Mucosa of rectum (tissue), 2 donors: ENCODE measurements around the gene CFAP57.

Experiments
- H3K27ac ChIP-seq, 2 donors: one replicate each; pipeline ENCODE4 v1.7.0; 2013; ENCODE audit warnings: inconsistent platforms in 2 of 2, low read depth in 2 of 2, low read length in 2 of 2
- H3K27me3 ChIP-seq, 2 donors: one replicate each; pipeline ENCODE4 v1.7.0; 2013; ENCODE audit warnings: low read length in 2 of 2; ENCODE audit not compliant: control insufficient read depth in 2 of 2, insufficient read depth in 2 of 2
- H3K36me3 ChIP-seq, 2 donors: one replicate each; pipeline ENCODE4 v1.7.0; 2013; ENCODE audit warnings: low read length in 2 of 2; ENCODE audit not compliant: control insufficient read depth in 2 of 2, insufficient read depth in 2 of 2
- H3K4me1 ChIP-seq, 2 donors: one replicate each; pipeline ENCODE4 v1.7.0; 2013; ENCODE audit warnings: low read length in 2 of 2, mild to moderate bottlenecking in 1 of 2; ENCODE audit not compliant: control insufficient read depth in 2 of 2, insufficient read depth in 2 of 2
- H3K4me3 ChIP-seq, 2 donors: one replicate each; pipeline ENCODE4 v1.7.0; 2013; ENCODE audit warnings: low read length in 2 of 2
- H3K9ac ChIP-seq, 2 donors: one replicate each; pipeline ENCODE4 v1.7.0; 2013; ENCODE audit warnings: low read length in 2 of 2, low read depth in 1 of 2, mild to moderate bottlenecking in 1 of 2
- H3K9me3 ChIP-seq, 2 donors: one replicate each; pipeline ENCODE4 v1.7.0; 2013; ENCODE audit warnings: low read length in 2 of 2; ENCODE audit not compliant: control insufficient read depth in 2 of 2
- donor health status: healthy.
- donor health status: Normal muscosa, but diverticular disease.

The CFAP57 gene

GRCh38 chr1:43140583-43140982 lies 31.5 kb upstream of the CFAP57 start:
- Histone ChIP-seq H3K4me3 (no peak overlapping the region), H3K4me1 (no peaks in the 10 kb centered on the region), H3K36me3 (no peaks in the 10 kb centered on the region), H3K27me3 (peaks cover 3 to 4% of the 10 kb centered on the region in 2 donors), H3K9me3 (no peaks in the 10 kb centered on the region), H3K27ac (no peak overlapping the region), H3K9ac (no peak overlapping the region)

- H3K4me3 ChIP-seq, result no peak overlapping the region
- H3K27me3 ChIP-seq, result peaks cover 5 to 9% of the 10 kb centered on the region in 2 donors
- peaks cover 2 to 4% of the 10 kb centered on the region in 2 donors for H3K4me1 ChIP-seq
- H3K36me3 ChIP-seq, result no peaks in the 10 kb centered on the region
- H3K9me3 ChIP-seq, result no peaks in the 10 kb centered on the region
- no peak overlapping the region for H3K27ac ChIP-seq
- H3K9ac ChIP-seq, result no peak overlapping the region
Measured at GRCh38 chr1:43143441-43143888, 28.7 kb upstream of the CFAP57 start.

GRCh38 chr1:43144237-43144636 lies 27.9 kb upstream of the CFAP57 start:
- no peak overlapping the region for H3K9ac ChIP-seq
- H3K27ac ChIP-seq, result no peak overlapping the region
- no peaks in the 10 kb centered on the region for H3K9me3 ChIP-seq
- H3K4me1 ChIP-seq, result peaks cover 2 to 4% of the 10 kb centered on the region in 2 donors
- no peak overlapping the region for H3K4me3 ChIP-seq
- H3K27me3 ChIP-seq, result peaks cover 6 to 11% of the 10 kb centered on the region in 2 donors
- H3K36me3 ChIP-seq, result no peaks in the 10 kb centered on the region

GRCh38 chr1:43147625-43148327 lies 24.4 kb upstream of the CFAP57 start:
- Histone ChIP-seq H3K4me1 (peaks cover 2 to 4% of the 10 kb centered on the region in 2 donors), H3K27me3 (peaks cover 6 to 11% of the 10 kb centered on the region in 2 donors), H3K9me3 (no peaks in the 10 kb centered on the region), H3K4me3 (peak overlapping the region in 1 of 2 donors; percentile 53), H3K9ac (no peak overlapping the region), H3K27ac (no peak overlapping the region), H3K36me3 (no peaks in the 10 kb centered on the region)

- no peak overlapping the region for H3K27ac ChIP-seq
- no peak overlapping the region for H3K9ac ChIP-seq
- no peak overlapping the region for H3K4me3 ChIP-seq
- no peaks in the 10 kb centered on the region for H3K9me3 ChIP-seq
- peaks cover 2 to 4% of the 10 kb centered on the region in 2 donors for H3K4me1 ChIP-seq
- no peaks in the 10 kb centered on the region for H3K36me3 ChIP-seq
- H3K27me3 ChIP-seq, result peaks cover 3 to 9% of the 10 kb centered on the region in 2 donors
Measured at GRCh38 chr1:43149889-43150288, 22.2 kb upstream of the CFAP57 start.

GRCh38 chr1:43152866-43153265 lies 19.3 kb upstream of the CFAP57 start:
- peaks cover 0 to 2% of the 10 kb centered on the region in 2 donors for H3K4me1 ChIP-seq
- peaks cover 2 to 3% of the 10 kb centered on the region in 2 donors for H3K27me3 ChIP-seq

GRCh38 chr1:43153443-43153842 lies 18.7 kb upstream of the CFAP57 start:
- Histone ChIP-seq H3K4me1 (peaks cover 0 to under 1% of the 10 kb centered on the region in 2 donors), H3K27ac (no peak overlapping the region), H3K9ac (no peak overlapping the region), H3K27me3 (peaks cover 2% of the 10 kb centered on the region in 2 donors), H3K36me3 (no peaks in the 10 kb centered on the region), H3K4me3 (no peak overlapping the region), H3K9me3 (no peaks in the 10 kb centered on the region)

More at GRCh38 chr1:43152866-43153265, 19.3 kb upstream of the CFAP57 start:
- Histone ChIP-seq H3K9ac (no peak overlapping the region), H3K27ac (no peak overlapping the region), H3K36me3 (no peaks in the 10 kb centered on the region), H3K4me3 (no peak overlapping the region), H3K9me3 (no peaks in the 10 kb centered on the region)

- H3K4me3 ChIP-seq, result no peak overlapping the region
- H3K9me3 ChIP-seq, result no peaks in the 10 kb centered on the region
- no peaks in the 10 kb centered on the region for H3K27me3 ChIP-seq
- no peaks in the 10 kb centered on the region for H3K4me1 ChIP-seq
- no peak overlapping the region for H3K9ac ChIP-seq
- no peaks in the 10 kb centered on the region for H3K36me3 ChIP-seq
- no peak overlapping the region for H3K27ac ChIP-seq
Measured at GRCh38 chr1:43156026-43156425, 16.1 kb upstream of the CFAP57 start.

GRCh38 chr1:43165162-43165561 lies 7.0 kb upstream of the CFAP57 start:
- Histone ChIP-seq H3K27ac (no peak overlapping the region), H3K4me1 (no peaks in the 10 kb centered on the region), H3K9me3 (no peaks in the 10 kb centered on the region), H3K27me3 (no peaks in the 10 kb centered on the region), H3K9ac (no peak overlapping the region), H3K36me3 (peaks cover 43 to 51% of the 10 kb centered on the region in 2 donors), H3K4me3 (no peak overlapping the region)

- Histone ChIP-seq H3K9ac (no peak overlapping the region), H3K36me3 (peaks cover 46 to 56% of the 10 kb centered on the region in 2 donors)
Measured at GRCh38 chr1:43165765-43166164, 6.4 kb upstream of the CFAP57 start.

More at GRCh38 chr1:43165765-43166164, 6.4 kb upstream of the CFAP57 start:
- H3K27me3 ChIP-seq, result no peaks in the 10 kb centered on the region
- no peaks in the 10 kb centered on the region for H3K9me3 ChIP-seq
- H3K4me1 ChIP-seq, result no peaks in the 10 kb centered on the region
- no peak overlapping the region for H3K27ac ChIP-seq
- no peak overlapping the region for H3K4me3 ChIP-seq
